ENCODE data around the gene CARD14. TPM values are rescaled to one million over a fixed set of nuclear protein-coding genes. Genes with fewer than 3 reads are reported as not detected.

CARD14 gene
- total RNA-seq, result not detected
- under 1 TPM in 2 of 4 donors, not detected in 2; 0.12 to 0.48 TPM for polyA plus RNA-seq

GRCh38 chr17:80169784-80170500 lies at the start of gene CARD14:
TSS of gene CARD14 (plus strand) at chr17:80170030. CDS start at chr17:80181439, 11,409 bp downstream.
- H3K27me3 Mint-ChIP-seq, result peaks cover 9% of the 10 kb centered on the region
- H3K4me3 Mint-ChIP-seq, result no peak within 1 kb of the TSS
- no peak for ATAC-seq (ENCODE audit: low read depth in 2 of 2)
- H3K4me3 ChIP-seq (ENCODE audit: low read depth, low read length), result no peak within 1 kb of the TSS
- H3K36me3 Mint-ChIP-seq, result no peaks in the 10 kb centered on the region
- H3K27me3 ChIP-seq (ENCODE audit: control insufficient read depth, insufficient read depth, low read length), result no peaks in the 10 kb centered on the region
- H3K36me3 ChIP-seq (ENCODE audit: control insufficient read depth, insufficient read depth, low read length), result no peaks in the 10 kb centered on the region
- no peaks in the 10 kb centered on the region for H3K9me3 ChIP-seq (ENCODE audit: control insufficient read depth in 2 of 2, low read length in 2 of 2)
- no peak within 1 kb of the TSS for H3K27ac ChIP-seq (ENCODE audit: insufficient read depth, low read length, poor library complexity, severe bottlenecking)
- no peak for DNase-seq
- no peaks in the 10 kb centered on the region for H3K4me1 ChIP-seq (ENCODE audit: control insufficient read depth, insufficient read depth, low read length, poor library complexity, severe bottlenecking)
- no peaks in the 10 kb centered on the region for H3K9me3 Mint-ChIP-seq
- H3K4me1 Mint-ChIP-seq, result no peaks in the 10 kb centered on the region
- H3K27ac Mint-ChIP-seq, result no peak within 1 kb of the TSS

- Mint-ChIP-seq H3K36me3 (no peaks in the 10 kb centered on the region), H3K27me3 (peaks cover 6% of the 10 kb centered on the region), H3K4me1 (peaks cover 0 to 4% (median 0%) of the 10 kb centered on the region in 4 donors), H3K9me3 (no peaks in the 10 kb centered on the region), H3K27ac (no peak overlapping the region), H3K4me3 (no peak overlapping the region)
- no peaks in the 10 kb centered on the region for H3K36me3 ChIP-seq (ENCODE audit: control insufficient read depth, insufficient read depth, low read length)
- H3K4me3 ChIP-seq (ENCODE audit: low read depth, low read length), result no peak overlapping the region
- DNase-seq (no peak), ATAC-seq (ENCODE audit: low read depth in 2 of 2) (no peak)
- no peaks in the 10 kb centered on the region for H3K27me3 ChIP-seq (ENCODE audit: control insufficient read depth, insufficient read depth, low read length)
- H3K9me3 ChIP-seq (ENCODE audit: control insufficient read depth in 2 of 2, low read length in 2 of 2), result no peaks in the 10 kb centered on the region
- no peaks in the 10 kb centered on the region for H3K4me1 ChIP-seq (ENCODE audit: control insufficient read depth, insufficient read depth, low read length, poor library complexity, severe bottlenecking)
- no peak overlapping the region for H3K27ac ChIP-seq (ENCODE audit: insufficient read depth, low read length, poor library complexity, severe bottlenecking)
These were observed 47.7 kb upstream of the CARD14 start for GRCh38 chr17:80122026-80122575.

GRCh38 chr17:80122926-80123505 lies 46.8 kb upstream of the CARD14 start:
- no peaks in the 10 kb centered on the region for H3K9me3 ChIP-seq (ENCODE audit: control insufficient read depth in 2 of 2, low read length in 2 of 2)
- no peak for ATAC-seq (ENCODE audit: low read depth in 2 of 2)
- H3K36me3 ChIP-seq (ENCODE audit: control insufficient read depth, insufficient read depth, low read length), result no peaks in the 10 kb centered on the region
- no peaks in the 10 kb centered on the region for H3K9me3 Mint-ChIP-seq
- H3K4me1 ChIP-seq (ENCODE audit: control insufficient read depth, insufficient read depth, low read length, poor library complexity, severe bottlenecking), result no peaks in the 10 kb centered on the region
- H3K27me3 Mint-ChIP-seq, result peaks cover 9% of the 10 kb centered on the region
- peaks cover 0 to 4% (median 0%) of the 10 kb centered on the region in 4 donors for H3K4me1 Mint-ChIP-seq
- H3K4me3 Mint-ChIP-seq, result no peak overlapping the region
- no peaks in the 10 kb centered on the region for H3K27me3 ChIP-seq (ENCODE audit: control insufficient read depth, insufficient read depth, low read length)
- H3K27ac Mint-ChIP-seq, result no peak overlapping the region
- no peak overlapping the region for H3K4me3 ChIP-seq (ENCODE audit: low read depth, low read length)
- no peaks in the 10 kb centered on the region for H3K36me3 Mint-ChIP-seq
- H3K27ac ChIP-seq (ENCODE audit: insufficient read depth, low read length, poor library complexity, severe bottlenecking), result no peak overlapping the region
- no peak for DNase-seq

- Histone ChIP-seq H3K4me3 (ENCODE audit: low read depth, low read length) (no peak overlapping the region), H3K27ac (ENCODE audit: insufficient read depth, low read length, poor library complexity, severe bottlenecking) (no peak overlapping the region), H3K27me3 (ENCODE audit: control insufficient read depth, insufficient read depth, low read length) (peaks cover 3% of the 10 kb centered on the region), H3K4me1 (ENCODE audit: control insufficient read depth, insufficient read depth, low read length, poor library complexity, severe bottlenecking) (no peaks in the 10 kb centered on the region), H3K36me3 (ENCODE audit: control insufficient read depth, insufficient read depth, low read length) (no peaks in the 10 kb centered on the region), H3K9me3 (ENCODE audit: control insufficient read depth in 2 of 2, low read length in 2 of 2) (no peaks in the 10 kb centered on the region)
- ATAC-seq (ENCODE audit: low read depth in 2 of 2), result no peak
- H3K4me1 Mint-ChIP-seq, result peaks cover 0 to 4% (median 0%) of the 10 kb centered on the region in 4 donors
- no peak overlapping the region for H3K4me3 Mint-ChIP-seq
- no peak for DNase-seq
- no peaks in the 10 kb centered on the region for H3K9me3 Mint-ChIP-seq
- H3K27ac Mint-ChIP-seq, result no peak overlapping the region
- peaks cover 13% of the 10 kb centered on the region for H3K27me3 Mint-ChIP-seq
- H3K36me3 Mint-ChIP-seq, result no peaks in the 10 kb centered on the region
These were observed 46.0 kb upstream of the CARD14 start for GRCh38 chr17:80123791-80124190.

- H3K9me3 ChIP-seq (ENCODE audit: control insufficient read depth in 2 of 2, low read length in 2 of 2), result no peaks in the 10 kb centered on the region
These were observed 45.4 kb upstream of the CARD14 start for GRCh38 chr17:80124351-80124981.

GRCh38 chr17:80125656-80126448 lies 44.0 kb upstream of the CARD14 start:
- ATAC-seq (ENCODE audit: low read depth in 2 of 2) (no peak), DNase-seq (no peak)
- H3K4me3 ChIP-seq (ENCODE audit: low read depth, low read length), result no peak overlapping the region
- no peaks in the 10 kb centered on the region for H3K9me3 Mint-ChIP-seq
- peaks cover 7% of the 10 kb centered on the region for H3K27me3 ChIP-seq (ENCODE audit: control insufficient read depth, insufficient read depth, low read length)
- H3K27me3 Mint-ChIP-seq, result peaks cover 19% of the 10 kb centered on the region
- no peak overlapping the region for H3K4me3 Mint-ChIP-seq
- H3K4me1 Mint-ChIP-seq, result peaks cover 0 to 4% (median 0%) of the 10 kb centered on the region in 4 donors
- H3K27ac Mint-ChIP-seq, result no peak overlapping the region
- H3K36me3 Mint-ChIP-seq, result no peaks in the 10 kb centered on the region
- H3K4me1 ChIP-seq (ENCODE audit: control insufficient read depth, insufficient read depth, low read length, poor library complexity, severe bottlenecking), result no peaks in the 10 kb centered on the region
- no peak overlapping the region for H3K27ac ChIP-seq (ENCODE audit: insufficient read depth, low read length, poor library complexity, severe bottlenecking)
- H3K36me3 ChIP-seq (ENCODE audit: control insufficient read depth, insufficient read depth, low read length), result no peaks in the 10 kb centered on the region
- no peaks in the 10 kb centered on the region for H3K9me3 ChIP-seq (ENCODE audit: control insufficient read depth in 2 of 2, low read length in 2 of 2)

More at GRCh38 chr17:80124351-80124981, 45.4 kb upstream of the CARD14 start:
- Histone ChIP-seq H3K36me3 (ENCODE audit: control insufficient read depth, insufficient read depth, low read length) (no peaks in the 10 kb centered on the region), H3K27me3 (ENCODE audit: control insufficient read depth, insufficient read depth, low read length) (peaks cover 7% of the 10 kb centered on the region), H3K4me1 (ENCODE audit: control insufficient read depth, insufficient read depth, low read length, poor library complexity, severe bottlenecking) (no peaks in the 10 kb centered on the region), H3K27ac (ENCODE audit: insufficient read depth, low read length, poor library complexity, severe bottlenecking) (no peak overlapping the region), H3K4me3 (ENCODE audit: low read depth, low read length) (no peak overlapping the region)
- Mint-ChIP-seq H3K4me1 (peaks cover 0 to 4% (median 0%) of the 10 kb centered on the region in 4 donors), H3K27ac (no peak overlapping the region), H3K27me3 (peaks cover 19% of the 10 kb centered on the region), H3K36me3 (no peaks in the 10 kb centered on the region), H3K4me3 (no peak overlapping the region), H3K9me3 (no peaks in the 10 kb centered on the region)
- DNase-seq (no peak), ATAC-seq (ENCODE audit: low read depth in 2 of 2) (no peak)

- Histone ChIP-seq H3K27ac (ENCODE audit: insufficient read depth, low read length, poor library complexity, severe bottlenecking) (no peak overlapping the region), H3K27me3 (ENCODE audit: control insufficient read depth, insufficient read depth, low read length) (peaks cover 7% of the 10 kb centered on the region), H3K9me3 (ENCODE audit: control insufficient read depth in 2 of 2, low read length in 2 of 2) (no peaks in the 10 kb centered on the region), H3K4me3 (ENCODE audit: low read depth, low read length) (no peak overlapping the region), H3K4me1 (ENCODE audit: control insufficient read depth, insufficient read depth, low read length, poor library complexity, severe bottlenecking) (no peaks in the 10 kb centered on the region), H3K36me3 (ENCODE audit: control insufficient read depth, insufficient read depth, low read length) (no peaks in the 10 kb centered on the region)
- no peak for ATAC-seq (ENCODE audit: low read depth in 2 of 2)
- H3K27me3 Mint-ChIP-seq, result peaks cover 19% of the 10 kb centered on the region
- no peak overlapping the region for H3K27ac Mint-ChIP-seq
- H3K4me3 Mint-ChIP-seq, result no peak overlapping the region
- DNase-seq, result no peak
- no peaks in the 10 kb centered on the region for H3K36me3 Mint-ChIP-seq
- H3K4me1 Mint-ChIP-seq, result peaks cover 0 to 4% (median 0%) of the 10 kb centered on the region in 4 donors
- no peaks in the 10 kb centered on the region for H3K9me3 Mint-ChIP-seq
These were observed 43.4 kb upstream of the CARD14 start for GRCh38 chr17:80126449-80126715.

Data from CD4-positive, CD25-positive, alpha-beta regulatory T cell (primary cell).